Activated T-cell treated with anti-CD3 and anti-CD28 coated beads for 48 hours (primary cell): ENCODE results near the gene AIF1.

Experiments used
- DNase-seq: peaks from one replicate; pipeline ENCODE4 v3.0.0-alpha.2; 2020; ENCODE audit warnings: low read depth

AIF1 gene

DNA sequence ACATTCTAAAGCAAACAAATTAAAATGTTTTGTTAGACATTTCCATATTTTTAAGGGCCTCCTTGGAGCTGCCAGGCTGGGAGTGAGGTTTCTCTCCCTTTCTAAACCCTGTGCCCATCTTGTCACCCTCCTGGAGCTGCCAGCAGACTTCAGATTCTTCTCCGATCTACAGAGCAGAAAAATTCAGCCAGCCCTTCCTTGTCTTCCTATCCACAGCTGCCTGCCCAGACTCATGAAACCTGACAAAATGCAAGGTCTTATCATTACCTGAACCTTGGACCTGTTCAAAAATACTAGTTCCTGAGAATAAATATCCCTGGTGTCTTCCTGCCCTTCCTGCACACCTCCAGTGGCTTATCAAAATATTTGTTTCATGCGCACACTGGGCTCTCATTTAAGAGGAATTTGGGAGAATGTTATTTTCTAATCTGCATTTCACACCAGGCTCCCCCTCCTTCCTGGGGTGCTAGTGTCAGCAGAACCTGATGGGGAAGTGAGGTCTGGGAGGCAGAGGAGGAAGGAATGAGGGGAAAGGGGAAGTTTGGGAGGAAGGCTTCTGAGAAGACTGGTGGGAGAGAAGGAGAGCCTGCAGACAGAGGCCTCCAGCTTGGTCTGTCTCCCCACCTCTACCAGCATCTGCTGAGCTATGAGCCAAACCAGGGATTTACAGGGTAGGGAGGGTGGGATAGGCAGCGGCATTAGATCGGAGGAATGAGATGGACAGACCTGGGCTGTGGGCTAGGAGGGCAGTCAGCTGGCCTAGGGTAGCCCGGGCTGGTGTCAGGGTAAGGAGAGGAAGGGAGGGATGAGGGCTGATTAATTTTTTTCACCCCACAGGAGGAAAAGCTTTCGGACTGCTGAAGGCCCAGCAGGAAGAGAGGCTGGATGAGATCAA lies at the start of gene AIF1:
Gene AIF1 (plus strand): TSS at position 551 of the 895 bp plus-strand sequence. CDS start 96 bp downstream, at position 647.
- DNase-seq = no peak

DNA sequence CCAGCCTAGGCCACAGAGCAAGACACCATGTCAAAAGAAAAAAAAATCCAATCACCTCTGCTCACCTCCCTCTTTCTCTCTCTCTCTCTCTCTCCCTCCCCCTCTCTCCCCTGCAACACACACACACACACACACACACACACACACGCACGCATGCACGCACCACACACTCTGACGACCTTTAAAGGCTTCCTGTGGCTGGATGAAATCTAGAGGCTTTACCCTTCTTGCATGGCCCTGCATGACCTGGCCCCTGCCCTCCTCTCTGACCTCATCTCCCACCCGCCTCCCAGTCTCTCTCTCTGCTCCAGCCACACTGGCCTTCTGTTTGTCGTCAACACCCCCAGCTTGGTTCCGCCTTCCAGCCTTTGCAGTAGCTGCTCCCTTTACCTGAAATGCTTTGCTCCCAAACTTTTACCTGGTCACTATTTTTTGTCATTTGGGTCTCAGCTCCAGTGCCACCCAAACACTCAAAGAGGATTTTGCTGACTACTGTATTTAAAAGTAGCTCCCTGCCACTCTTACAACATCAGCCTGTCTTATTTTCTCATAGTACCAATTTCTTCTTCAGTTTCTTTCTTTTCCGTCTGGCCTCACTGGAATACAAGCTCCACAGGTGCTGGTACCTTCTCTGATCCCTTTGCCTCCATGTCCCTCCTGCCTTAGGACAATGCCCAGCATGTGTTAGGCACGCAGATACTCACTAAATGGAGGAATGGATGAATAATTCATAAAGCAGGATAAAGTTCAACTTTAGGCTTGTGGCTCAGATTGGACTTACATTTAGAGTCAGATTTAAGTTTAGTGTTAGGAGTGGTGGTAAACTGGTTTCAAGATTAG lies 47.3 kb upstream of the AIF1 start:
- no peak for DNase-seq

DNA sequence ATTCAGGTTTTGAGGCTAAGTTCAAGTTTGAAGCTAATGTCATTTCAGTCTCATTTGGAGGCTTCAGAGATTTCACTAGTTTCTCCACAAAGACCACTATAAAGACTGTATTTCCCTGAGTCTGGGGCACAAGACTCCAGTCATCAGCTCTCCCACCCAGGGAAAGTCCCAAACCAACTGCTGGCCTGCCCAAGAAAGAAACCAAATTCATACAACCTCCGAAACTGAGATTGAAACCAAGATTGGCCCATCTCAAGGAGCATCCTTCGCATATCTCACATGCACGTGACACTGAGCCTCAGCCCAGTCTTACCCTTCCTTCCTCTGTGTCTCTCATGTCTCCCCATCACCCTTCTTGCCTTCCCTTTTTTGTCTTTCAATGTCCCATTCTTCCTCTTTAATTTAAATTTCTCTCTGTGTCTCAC lies 46.5 kb upstream of the AIF1 start:
- DNase-seq = no peak

DNA sequence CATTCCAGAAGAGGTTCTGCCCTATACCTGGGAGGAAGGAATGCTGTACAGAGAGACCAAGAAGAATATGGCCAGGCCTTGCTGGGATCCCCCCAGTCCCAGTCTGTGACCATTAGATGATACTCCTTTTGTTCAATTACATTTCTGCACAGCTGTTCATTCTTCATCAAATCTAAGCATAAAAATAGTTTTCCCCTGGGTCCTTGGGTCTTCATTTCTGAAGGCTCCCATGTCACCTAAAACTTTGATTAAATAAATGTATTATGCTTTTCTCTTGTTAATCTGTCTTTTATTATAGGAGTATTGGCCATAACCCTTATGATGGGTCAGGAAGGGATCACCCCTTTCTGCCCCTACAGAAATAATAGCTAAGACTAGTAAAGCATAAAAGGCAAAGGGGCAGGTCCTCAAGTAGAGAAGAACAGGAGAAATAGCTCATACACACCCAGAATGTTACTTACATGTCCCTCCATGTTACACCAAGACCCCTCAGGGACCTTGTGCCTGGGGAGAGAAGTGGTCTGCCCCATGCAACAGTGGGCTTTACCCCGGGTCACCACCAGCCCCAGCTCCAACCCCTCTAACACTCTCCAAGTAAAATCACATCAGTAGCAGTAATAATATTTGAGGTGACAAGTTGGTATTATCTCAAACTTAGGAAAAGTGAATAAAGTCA lies 45.0 kb upstream of the AIF1 start:
- DNase-seq = no peak

DNA sequence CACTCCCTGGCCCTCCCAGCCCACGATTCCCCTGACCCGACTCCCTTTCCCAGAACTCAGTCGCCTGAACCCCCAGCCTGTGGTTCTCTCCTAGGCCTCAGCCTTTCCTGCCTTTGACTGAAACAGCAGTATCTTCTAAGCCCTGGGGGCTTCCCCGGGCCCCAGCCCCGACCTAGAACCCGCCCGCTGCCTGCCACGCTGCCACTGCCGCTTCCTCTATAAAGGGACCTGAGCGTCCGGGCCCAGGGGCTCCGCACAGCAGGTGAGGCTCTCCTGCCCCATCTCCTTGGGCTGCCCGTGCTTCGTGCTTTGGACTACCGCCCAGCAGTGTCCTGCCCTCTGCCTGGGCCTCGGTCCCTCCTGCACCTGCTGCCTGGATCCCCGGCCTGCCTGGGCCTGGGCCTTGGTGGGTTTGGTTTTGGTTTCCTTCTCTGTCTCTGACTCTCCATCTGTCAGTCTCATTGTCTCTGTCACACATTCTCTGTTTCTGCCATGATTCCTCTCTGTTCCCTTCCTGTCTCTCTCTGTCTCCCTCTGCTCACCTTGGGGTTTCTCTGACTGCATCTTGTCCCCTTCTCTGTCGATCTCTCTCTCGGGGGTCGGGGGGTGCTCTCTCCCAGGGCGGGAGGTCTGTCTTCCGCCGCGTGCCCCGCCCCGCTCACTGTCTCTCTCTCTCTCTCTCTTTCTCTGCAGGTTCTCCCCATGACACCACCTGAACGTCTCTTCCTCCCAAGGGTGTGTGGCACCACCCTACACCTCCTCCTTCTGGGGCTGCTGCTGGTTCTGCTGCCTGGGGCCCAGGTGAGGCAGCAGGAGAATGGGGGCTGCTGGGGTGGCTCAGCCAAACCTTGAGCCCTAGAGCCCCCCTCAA lies 42.8 kb upstream of the AIF1 start, which contains the start of gene LTA:
Gene LTA (plus strand): TSS at position 249 of the 871 bp plus-strand sequence. CDS start 454 bp downstream, at position 703.
- DNase-seq = peak; percentile 79

DNA sequence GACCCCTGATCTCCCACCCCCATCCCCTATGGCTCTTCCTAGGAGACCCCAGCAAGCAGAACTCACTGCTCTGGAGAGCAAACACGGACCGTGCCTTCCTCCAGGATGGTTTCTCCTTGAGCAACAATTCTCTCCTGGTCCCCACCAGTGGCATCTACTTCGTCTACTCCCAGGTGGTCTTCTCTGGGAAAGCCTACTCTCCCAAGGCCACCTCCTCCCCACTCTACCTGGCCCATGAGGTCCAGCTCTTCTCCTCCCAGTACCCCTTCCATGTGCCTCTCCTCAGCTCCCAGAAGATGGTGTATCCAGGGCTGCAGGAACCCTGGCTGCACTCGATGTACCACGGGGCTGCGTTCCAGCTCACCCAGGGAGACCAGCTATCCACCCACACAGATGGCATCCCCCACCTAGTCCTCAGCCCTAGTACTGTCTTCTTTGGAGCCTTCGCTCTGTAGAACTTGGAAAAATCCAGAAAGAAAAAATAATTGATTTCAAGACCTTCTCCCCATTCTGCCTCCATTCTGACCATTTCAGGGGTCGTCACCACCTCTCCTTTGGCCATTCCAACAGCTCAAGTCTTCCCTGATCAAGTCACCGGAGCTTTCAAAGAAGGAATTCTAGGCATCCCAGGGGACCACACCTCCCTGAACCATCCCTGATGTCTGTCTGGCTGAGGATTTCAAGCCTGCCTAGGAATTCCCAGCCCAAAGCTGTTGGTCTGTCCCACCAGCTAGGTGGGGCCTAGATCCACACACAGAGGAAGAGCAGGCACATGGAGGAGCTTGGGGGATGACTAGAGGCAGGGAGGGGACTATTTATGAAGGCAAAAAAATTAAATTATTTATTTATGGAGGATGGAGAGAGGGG lies 41.6 kb upstream of the AIF1 start:
- no peak for DNase-seq

DNA sequence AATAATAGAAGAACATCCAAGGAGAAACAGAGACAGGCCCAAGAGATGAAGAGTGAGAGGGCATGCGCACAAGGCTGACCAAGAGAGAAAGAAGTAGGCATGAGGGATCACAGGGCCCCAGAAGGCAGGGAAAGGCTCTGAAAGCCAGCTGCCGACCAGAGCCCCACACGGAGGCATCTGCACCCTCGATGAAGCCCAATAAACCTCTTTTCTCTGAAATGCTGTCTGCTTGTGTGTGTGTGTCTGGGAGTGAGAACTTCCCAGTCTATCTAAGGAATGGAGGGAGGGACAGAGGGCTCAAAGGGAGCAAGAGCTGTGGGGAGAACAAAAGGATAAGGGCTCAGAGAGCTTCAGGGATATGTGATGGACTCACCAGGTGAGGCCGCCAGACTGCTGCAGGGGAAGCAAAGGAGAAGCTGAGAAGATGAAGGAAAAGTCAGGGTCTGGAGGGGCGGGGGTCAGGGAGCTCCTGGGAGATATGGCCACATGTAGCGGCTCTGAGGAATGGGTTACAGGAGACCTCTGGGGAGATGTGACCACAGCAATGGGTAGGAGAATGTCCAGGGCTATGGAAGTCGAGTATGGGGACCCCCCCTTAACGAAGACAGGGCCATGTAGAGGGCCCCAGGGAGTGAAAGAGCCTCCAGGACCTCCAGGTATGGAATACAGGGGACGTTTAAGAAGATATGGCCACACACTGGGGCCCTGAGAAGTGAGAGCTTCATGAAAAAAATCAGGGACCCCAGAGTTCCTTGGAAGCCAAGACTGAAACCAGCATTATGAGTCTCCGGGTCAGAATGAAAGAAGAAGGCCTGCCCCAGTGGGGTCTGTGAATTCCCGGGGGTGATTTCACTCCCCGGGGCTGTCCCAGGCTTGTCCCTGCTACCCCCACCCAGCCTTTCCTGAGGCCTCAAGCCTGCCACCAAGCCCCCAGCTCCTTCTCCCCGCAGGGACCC lies 40.6 kb upstream of the AIF1 start:
- DNase-seq = no peak

DNA sequence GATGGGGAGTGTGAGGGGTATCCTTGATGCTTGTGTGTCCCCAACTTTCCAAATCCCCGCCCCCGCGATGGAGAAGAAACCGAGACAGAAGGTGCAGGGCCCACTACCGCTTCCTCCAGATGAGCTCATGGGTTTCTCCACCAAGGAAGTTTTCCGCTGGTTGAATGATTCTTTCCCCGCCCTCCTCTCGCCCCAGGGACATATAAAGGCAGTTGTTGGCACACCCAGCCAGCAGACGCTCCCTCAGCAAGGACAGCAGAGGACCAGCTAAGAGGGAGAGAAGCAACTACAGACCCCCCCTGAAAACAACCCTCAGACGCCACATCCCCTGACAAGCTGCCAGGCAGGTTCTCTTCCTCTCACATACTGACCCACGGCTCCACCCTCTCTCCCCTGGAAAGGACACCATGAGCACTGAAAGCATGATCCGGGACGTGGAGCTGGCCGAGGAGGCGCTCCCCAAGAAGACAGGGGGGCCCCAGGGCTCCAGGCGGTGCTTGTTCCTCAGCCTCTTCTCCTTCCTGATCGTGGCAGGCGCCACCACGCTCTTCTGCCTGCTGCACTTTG lies 39.6 kb upstream of the AIF1 start, which contains the start of gene TNF:
Gene TNF (plus strand): TSS at position 231 of the 567 bp plus-strand sequence. CDS start 177 bp downstream, at position 408.
- peak; percentile 80 for DNase-seq

DNA sequence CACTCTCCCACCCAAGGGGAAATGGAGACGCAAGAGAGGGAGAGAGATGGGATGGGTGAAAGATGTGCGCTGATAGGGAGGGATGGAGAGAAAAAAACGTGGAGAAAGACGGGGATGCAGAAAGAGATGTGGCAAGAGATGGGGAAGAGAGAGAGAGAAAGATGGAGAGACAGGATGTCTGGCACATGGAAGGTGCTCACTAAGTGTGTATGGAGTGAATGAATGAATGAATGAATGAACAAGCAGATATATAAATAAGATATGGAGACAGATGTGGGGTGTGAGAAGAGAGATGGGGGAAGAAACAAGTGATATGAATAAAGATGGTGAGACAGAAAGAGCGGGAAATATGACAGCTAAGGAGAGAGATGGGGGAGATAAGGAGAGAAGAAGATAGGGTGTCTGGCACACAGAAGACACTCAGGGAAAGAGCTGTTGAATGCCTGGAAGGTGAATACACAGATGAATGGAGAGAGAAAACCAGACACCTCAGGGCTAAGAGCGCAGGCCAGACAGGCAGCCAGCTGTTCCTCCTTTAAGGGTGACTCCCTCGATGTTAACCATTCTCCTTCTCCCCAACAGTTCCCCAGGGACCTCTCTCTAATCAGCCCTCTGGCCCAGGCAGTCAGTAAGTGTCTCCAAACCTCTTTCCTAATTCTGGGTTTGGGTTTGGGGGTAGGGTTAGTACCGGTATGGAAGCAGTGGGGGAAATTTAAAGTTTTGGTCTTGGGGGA lies 38.9 kb upstream of the AIF1 start:
- no peak for DNase-seq

DNA sequence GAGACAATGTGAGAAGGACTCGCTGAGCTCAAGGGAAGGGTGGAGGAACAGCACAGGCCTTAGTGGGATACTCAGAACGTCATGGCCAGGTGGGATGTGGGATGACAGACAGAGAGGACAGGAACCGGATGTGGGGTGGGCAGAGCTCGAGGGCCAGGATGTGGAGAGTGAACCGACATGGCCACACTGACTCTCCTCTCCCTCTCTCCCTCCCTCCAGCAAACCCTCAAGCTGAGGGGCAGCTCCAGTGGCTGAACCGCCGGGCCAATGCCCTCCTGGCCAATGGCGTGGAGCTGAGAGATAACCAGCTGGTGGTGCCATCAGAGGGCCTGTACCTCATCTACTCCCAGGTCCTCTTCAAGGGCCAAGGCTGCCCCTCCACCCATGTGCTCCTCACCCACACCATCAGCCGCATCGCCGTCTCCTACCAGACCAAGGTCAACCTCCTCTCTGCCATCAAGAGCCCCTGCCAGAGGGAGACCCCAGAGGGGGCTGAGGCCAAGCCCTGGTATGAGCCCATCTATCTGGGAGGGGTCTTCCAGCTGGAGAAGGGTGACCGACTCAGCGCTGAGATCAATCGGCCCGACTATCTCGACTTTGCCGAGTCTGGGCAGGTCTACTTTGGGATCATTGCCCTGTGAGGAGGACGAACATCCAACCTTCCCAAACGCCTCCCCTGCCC lies 38.0 kb upstream of the AIF1 start:
- DNase-seq = no peak

DNA sequence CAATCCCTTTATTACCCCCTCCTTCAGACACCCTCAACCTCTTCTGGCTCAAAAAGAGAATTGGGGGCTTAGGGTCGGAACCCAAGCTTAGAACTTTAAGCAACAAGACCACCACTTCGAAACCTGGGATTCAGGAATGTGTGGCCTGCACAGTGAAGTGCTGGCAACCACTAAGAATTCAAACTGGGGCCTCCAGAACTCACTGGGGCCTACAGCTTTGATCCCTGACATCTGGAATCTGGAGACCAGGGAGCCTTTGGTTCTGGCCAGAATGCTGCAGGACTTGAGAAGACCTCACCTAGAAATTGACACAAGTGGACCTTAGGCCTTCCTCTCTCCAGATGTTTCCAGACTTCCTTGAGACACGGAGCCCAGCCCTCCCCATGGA lies 37.5 kb upstream of the AIF1 start:
- DNase-seq = no peak

DNA sequence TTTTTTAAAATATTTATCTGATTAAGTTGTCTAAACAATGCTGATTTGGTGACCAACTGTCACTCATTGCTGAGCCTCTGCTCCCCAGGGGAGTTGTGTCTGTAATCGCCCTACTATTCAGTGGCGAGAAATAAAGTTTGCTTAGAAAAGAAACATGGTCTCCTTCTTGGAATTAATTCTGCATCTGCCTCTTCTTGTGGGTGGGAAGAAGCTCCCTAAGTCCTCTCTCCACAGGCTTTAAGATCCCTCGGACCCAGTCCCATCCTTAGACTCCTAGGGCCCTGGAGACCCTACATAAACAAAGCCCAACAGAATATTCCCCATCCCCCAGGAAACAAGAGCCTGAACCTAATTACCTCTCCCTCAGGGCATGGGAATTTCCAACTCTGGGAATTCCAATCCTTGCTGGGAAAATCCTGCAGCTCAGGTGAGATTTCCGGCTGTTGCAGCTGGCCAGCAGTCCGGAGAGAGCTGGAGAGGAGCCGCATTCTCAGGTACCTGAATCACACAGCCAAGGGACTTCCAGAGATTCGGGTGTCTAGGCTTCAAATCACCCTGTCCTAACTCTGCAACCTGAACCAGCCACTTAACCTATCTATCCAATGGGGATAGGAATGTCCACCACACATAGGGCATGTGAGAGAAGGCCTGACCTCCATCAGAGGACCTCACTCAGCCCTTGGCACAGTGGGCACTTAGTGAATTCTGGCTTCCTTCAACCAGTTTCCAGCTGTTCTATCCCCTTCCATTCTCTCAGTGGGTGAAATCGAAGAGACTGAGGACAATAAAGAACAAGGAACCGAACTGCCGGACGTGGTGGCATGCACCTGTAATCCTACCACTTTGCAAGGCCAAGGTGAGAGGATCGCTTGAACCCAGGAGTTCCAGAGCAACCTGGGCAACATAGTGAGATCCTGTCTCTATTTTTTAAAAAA lies 36.6 kb upstream of the AIF1 start:
- no peak for DNase-seq

DNA sequence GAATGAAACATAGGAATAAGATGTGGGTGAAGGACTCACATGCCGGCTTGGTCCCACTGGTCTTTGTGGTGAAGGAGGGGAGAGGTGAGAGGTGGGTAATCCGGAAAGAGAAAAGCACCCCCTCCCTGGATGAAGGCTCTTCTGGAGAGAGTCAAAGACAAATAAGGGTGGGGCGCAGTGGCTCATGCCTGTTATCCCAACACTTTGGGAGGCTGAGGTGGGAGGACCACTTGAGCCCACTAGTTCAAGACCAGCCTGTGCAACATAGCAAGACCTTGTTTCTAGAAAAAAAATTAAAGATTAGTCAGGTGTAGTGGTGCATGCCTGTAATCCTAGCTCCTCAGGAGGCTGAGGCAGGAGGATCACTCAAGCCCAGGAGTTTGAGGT lies 35.9 kb upstream of the AIF1 start:
- no peak for DNase-seq

DNA sequence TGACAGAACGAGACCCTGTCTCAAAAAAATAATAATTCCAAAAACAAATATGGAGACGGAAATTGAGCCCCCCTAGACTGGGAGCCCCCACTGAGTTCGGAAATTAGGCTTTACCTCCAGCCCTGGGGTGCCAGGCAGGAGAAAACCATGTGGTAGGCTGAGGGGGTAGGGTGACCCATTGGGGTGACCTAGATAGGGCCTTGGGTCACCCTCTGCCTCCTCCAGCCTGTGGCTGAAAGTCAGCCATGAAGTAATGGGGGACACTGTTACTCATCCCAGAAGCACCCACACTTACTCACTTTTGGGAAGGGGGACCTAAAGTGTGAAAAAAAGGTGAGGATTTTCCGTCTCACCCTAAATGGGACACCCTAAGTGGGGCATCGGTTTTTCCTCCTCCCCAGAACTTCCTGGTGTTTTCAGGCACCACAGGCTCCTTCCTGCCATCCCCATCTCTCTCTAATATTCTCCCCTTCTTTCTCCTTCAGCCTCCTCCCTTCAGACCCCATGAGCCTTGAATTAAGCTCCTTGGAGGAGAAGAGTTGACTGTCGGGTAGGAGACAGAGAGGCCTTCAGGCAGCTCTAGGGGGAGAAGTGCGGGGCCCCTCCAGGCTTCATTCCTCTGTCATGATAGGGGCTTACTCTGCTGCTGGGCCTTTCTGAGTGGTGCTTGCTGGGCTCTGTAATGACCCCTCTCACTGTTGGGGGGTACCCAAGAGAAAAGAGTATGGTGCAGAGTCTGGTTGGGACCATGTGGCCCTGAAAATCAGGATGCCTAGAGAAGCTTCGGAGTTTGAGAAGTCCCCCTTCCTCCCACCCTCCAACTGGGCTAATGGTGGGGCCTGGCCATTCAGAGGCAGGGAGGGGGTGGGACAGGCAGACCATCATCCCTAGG lies 35.2 kb upstream of the AIF1 start:
- DNase-seq = no peak

DNA sequence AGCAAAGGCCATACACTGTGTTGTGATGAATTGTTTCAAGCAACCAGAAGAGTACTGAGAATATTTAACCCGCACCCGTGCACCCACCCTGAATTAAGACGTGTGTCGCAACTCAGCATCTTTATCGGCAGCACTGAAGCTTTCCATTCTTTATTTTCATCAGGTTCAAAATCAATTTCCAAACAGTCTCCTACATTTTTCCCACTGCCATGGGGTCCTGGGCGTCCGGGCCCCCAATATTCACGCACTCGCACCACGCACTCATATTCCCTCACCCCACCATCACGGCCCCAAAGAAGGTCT lies 34.6 kb upstream of the AIF1 start:
- no peak for DNase-seq
